Raji (cell line): ENCODE measurements around the gene ADAM19.

Source experiments
- POLR2A ChIP-seq: IDR thresholded peaks from 2 replicates; pipeline ENCODE4 v1.6.1; 2011; ENCODE audit warnings: low read depth, low read length, control low read depth; ENCODE audit not compliant: insufficient read depth

Gene ADAM19

DNA sequence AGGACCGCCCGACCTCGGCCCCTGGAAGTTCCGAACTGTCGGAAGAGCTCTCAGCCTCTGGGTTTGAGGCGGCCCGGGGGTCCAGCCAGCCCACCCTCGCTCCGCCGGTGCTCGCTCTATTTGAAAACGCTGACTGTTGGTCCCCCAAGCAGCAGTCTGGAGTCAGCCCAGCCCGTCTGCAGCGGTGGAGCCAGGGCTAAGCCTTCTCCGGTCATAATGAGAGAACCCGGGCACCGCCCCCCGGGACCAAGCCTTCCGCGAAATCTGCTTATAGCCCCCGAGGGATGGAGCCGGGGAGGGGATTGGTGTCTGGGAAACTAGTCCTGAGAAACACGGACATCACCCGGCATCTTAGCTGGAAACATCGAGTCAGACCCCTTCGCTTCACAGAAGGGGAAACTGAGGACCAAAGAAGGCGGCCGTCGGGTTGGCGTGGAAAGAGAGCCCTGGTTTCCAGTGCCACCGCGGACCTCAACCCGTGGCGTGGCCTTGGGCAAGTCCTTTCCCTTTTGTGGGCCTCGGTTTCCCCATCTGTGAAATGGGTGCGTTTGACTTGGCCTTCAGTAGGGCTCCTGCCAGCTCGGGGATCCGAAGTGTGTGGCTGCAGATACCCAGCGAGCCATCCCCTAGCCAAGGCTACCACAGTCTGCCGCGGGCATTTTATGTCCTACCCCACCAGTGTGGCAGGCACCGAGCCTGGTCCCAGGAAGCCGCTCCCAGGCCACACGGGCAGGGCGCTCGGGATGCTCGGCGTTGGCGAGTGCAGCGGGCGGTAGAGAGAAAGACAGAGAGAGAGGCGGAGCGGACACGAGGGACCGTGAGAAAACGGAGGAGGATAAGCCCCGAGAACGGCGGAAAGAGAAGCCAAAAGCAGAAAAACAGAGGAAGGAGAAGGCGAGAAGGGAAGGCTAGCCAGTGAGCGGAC lies 857 bp downstream of the ADAM19 start:
- TF ChIP-seq POLR2A = no peak

DNA sequence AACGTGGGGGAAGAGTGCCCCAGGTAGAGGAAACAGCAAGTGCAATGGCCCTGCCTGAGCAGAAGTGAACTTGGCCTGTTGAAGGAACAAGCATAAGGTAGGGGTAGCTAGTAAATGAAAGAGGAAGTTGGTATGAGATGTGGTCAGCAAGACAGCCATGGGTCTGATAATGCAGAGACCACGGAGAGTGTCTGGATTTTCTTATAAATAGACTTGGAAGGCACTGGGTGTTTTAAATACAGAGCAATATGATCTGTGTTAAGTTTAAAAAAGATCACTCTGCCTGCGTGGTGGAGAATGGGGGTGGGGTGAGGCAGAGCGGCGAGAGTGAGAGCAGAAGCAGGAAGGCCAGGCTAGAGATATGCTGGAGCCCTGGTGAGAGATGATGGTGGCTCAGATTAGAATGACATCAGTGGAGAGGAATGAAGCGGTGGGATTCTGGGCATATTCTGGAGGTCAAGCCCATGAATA lies 4.2 kb downstream of the ADAM19 start:
- TF ChIP-seq POLR2A = peak; percentile 38; the same call in 1 of the 2 replicates

DNA sequence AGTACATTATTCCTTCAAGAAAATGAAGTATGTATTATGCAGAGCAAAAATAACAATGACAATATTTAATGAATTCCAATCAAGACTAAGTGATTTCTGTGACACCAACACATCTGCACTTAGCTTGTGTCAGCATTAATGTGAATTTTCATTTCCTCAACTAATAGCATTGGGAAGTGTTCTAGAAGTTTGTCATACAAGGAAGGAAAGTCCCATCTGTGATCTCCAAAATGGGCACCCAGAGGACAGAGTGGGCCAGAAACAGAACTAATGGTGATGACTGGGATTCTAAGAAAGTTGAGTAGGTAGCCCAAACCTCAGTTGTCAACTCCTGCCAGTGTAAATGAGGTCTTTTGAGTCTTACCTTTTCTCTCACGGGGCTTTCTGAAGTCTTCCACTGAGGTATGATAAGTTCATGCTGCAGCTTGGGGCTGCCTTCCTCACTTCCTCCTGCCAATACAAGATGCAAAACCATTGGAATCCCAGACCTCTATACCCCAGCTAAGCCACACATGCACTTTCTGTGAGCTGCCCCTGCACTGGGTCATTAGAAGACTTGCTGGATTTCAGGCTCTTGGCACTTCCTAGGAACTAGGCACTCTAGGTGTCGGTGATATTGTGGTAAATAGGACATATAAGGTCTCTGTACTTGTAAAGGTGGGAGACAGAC lies 4.9 kb downstream of the ADAM19 start:
- no peak for TF ChIP-seq POLR2A

DNA sequence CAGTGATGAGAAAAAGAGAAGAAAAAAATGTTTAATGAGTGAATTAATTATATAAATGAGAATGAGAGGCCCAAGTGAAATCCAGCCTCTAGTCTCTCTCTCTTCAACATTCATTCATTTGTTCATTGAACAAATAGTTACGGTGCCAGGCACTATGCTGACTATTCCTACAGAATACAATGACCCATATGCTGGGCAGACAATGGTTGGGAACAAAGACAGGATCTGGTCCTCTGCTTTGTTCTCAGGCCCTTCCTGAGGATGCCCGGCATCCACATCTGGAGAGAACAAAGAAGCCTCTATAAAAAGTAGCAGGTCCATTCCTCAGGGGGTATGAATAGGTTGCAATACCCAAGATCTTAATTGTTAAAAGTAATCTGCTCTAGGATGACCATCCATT lies 6.9 kb downstream of the ADAM19 start:
- no peak for TF ChIP-seq POLR2A

DNA sequence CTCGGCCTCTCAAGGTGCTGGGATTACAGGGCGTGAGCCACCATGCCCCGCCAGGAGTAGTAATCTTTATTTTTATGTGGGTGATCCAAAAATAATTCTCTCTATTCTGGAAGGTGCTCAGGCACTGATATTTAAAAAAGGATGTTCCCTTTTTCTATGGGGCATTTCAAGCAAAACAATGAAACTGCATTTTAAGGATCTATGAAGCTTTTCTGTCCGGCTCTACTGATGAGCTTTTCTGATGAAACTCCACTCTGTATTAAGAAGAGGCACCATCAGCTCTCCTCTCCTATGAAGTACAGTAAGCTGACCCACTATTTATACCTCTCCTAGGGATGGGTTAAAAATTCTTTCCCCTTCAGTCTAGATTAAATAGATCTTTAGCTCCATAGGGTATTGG lies 7.4 kb downstream of the ADAM19 start:
- no peak for TF ChIP-seq POLR2A

DNA sequence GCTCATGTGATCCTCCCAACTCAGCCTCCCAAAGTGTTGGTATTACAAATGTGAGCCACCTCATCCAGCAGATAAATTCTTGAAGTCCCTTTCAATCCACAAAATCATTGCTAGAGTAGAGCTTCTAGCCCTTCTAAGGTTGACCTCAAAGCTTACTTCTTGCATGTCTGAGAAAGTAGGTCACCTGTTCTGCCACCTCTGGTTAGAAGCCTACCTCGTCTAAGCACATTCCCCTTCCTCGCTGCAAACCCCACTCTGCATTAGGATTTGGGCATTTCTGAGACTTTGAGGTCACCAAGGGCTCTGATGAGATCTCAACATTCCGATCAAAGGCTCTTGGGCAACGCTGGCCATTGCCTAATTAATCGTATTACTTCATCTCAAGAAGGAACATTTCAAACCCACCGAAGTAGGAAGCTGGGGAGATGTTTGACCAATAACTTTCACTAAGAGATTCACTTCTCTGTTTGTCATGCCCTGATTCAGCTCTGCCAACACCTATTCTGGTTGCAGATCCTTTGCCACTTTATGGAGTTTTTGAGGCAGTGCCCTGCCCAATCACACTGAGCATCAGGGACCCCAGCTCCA lies 8.6 kb downstream of the ADAM19 start:
- no peak for TF ChIP-seq POLR2A

DNA sequence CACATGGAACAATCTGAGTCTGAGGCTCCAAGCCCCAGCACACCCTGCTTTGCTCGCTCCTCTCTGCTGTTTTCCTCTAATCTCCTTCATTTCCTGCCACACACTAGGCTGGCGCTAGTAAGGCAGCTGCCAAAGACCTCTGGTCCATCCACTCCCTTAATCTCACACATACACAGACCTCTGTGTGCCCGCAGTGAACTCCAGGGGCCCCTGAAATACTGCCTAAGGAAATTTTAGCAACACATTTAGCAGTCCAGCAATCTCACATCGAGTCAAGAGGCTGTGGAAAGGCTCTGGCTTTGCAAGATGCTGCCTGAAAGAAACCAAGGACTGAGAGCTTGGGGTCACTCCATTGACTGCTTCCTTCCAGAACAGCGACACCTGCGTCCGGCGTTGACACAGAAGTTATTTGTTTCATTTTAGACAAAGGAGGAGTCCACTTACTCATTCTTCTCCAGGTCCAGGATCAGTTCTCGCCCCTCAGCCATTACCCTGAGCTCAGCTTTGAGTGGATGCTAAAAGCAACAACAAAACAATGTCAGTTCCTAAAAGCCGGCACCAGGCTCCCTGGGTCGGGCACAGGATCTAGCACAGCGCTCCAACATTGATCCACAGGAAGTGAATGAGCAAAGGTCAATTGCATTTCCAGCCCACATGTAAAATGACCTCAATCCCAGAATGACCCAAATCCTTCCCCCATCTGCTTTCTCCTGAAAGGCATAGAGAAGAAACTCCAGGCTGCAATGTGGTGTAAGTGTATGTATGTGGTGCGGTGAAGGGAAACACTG lies 11.5 kb downstream of the ADAM19 start:
- no peak for TF ChIP-seq POLR2A

DNA sequence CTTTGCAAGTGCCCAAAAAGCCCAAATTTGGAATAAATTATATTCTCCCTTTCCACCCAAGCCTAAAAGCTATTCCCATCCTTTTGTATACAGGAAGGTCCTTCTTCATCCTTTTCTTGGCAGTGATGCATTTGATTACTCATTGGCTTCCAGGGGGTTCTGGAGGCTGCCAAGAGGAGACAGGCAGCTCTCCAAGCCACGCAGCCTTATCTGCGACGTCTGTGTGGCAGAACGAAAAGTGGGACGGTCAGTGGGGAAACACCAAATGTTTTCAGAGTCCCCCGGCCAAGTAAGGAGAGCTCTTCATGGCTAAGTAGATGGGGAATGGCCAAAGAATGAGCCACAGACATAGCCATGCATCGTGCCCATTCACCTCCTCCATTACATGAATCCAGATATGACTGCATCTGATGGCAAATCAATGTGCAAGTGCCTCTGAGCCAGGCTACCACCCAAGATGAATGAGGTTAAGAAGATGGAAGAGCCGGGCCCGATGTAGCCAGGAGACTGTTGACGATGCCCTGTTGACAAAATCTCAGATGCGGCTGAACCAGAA lies 12.1 kb downstream of the ADAM19 start:
- no peak for TF ChIP-seq POLR2A

DNA sequence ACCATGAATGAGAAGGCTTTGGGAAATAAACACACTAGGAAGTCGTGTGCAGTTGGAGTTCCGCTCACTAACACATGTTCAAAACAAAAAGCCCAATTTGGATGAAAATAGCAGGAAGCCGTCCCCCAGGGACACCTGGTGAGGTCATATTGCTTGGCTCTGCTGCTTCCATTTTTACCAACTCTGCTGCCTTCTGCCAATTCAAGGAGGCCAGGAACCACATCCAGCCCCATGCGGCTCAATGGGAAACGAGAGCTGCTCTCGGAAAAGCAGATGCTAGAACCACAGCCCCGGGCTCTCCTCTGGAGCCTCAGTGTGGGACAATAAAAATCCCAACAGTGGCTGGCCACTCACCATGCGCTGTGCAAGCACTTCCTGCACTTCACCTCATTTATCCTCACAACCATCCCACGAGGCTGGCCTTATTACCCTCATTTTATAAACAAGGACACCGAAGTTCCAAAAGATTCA lies 13.4 kb downstream of the ADAM19 start:
- no peak for TF ChIP-seq POLR2A

DNA sequence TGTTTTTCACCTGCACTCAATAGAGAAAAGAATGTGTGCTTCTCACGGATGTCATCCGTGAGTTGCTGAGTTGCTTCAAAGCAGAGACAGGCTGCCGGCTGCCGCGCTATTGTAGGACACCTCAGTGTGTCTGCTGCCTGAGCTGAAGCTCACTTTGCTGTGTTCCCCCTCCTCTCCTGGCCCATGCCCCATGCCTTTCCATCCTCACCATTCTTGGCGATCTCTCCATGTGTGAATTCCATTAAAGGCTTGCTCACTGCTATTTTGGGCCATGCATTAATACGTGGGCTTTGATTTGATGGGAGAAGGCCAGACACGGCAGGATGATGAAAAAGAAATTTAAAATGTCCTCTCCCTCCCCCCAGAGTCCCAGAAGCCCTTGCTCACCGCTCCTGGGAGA lies 14.5 kb downstream of the ADAM19 start:
- TF ChIP-seq POLR2A = no peak

DNA sequence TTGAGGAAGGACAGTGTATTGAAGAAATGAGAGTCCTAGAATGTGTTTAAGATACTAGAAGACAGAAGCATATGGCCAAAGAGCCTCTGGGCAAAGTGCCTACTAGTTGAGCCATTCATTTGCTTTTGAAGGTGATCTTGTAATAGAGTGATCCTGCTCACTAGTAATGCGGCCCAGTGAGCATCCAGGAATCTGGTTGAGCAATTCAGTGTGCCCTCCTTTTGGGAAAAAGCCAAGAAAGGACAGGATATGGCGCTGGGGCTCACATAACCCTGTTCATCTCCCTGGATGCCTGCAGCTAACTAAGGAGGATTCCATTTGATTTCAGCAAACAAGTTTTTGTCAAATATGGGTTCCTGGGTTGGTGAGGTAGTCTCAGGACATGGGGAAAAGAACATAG lies 16.3 kb downstream of the ADAM19 start:
- no peak for TF ChIP-seq POLR2A

DNA sequence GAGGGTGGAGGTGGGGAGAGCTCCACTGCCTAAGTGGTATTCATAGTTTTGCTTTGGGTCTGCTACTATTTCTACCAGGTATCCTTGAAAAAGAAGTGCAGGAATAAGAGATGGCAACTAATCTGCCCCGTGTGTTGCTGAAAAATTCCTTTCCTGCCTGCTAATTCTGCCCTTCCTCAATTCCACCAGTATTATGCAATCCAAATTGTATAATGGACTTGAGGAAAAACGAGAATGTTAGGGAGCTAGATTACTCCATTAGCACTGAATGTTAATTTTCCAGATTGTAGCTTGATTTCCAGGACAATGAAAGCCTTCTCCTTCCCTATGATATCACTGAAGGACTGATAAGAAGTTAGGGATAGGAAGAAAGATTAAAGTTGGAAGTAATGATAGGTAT lies 16.9 kb downstream of the ADAM19 start:
- TF ChIP-seq POLR2A = no peak

DNA sequence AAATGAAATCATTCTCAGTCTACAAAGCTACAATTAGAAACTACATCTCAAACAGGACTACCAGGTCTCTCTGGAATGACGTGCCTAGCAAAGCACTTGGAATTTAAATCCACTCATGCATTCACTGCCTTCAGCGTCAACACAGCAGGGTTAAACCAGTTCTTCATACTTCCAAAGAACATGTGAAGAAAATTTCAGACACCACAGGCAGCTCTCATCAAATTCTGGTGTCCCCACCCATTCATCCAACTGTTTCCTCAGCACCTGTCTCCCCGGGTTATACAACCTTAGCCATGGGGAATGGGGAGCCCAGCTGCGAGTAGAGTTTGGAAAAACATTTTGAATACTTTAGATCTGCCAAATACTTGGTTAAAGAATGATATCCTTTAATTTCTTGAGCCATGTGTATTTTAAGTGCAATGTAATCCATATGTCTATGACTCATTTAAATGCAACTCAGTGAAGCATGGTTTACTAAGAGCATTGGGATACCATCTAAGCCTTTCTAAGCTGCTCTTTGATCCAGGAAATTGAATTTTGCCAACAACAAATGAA lies 17.5 kb downstream of the ADAM19 start:
- no peak for TF ChIP-seq POLR2A
